NCI-H1105 treated with DMSO at 0.1 percent for 48 hours (cell line): Measurements from ENCODE around the gene NLRC5.
"Not testable (repeated sequence)": the region's sequence is repeated elsewhere in the genome, so short reads cannot be mapped to it uniquely, and the experiment has no call there.

Experiments used
- DNase-seq: peaks from one replicate; lab custom pipeline; 2025; lab: John Stamatoyannopoulos, UW

Gene NLRC5

DNA sequence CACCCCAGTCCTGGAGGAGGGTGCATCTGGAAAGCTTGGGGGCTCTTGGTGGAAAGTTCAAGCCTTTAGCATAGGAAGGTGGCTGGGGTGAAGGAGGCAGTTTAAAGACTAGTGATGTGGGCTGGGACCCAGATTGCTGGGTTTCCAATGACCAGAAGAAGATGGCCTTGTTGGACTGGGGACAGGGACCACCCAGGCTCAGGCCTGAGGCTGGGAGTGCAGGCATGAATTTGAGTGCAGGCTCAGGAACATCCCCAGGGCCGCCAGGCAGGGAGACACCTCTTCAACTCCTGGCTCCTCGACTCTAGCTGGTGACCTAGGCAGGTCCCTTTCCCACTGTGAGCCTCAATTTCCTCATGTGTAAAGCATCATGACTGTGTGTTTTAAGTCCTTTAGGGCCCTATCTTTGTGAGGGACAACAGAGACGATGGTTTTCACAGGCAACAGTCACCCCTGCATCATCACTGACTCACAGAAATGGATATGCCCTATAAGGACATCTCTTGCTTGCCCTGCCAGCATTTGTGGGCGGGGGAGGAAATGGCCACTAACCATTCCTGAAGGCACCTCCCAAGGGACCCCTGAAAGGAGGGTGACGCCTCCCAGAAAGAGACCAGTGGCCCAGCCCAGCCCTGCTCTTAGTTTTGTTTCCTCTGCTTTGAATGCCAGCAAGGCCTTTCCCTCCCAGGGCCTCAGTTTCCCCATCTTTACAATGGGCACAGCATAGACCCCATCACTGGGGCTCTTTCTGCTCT, 11.1 kb downstream of the NLRC5 start:
- DNase-seq, result no peak

DNA sequence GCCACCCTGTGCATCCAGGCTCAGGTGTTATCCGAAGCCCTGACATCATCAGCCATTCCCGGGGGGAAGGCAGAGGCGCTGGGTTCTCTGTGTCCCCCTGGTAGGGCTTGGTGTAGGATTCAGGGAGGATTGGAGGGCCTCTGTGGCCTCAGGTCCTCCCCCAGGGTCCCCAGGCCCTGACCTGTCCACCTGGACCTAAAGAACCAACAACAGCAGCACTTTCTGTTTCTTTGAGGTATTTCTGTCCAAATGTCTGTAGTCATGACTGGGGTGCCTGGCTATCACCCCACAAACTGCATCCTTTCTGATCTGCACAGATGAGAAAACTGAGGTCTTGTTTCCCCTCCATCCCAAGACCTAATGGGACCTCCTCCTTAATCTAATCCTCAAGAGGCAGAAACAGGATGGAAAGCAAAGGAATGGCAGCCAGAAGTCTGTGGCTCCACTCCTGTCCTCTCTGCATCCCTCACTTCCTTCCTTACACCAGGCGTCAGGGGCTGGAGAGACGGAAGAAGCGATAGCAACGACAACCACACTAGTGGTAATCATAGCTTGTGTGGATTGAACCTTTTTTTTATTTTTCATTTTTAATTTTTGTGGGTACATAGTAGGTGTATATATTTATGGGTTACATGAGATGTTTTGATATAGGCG, 11.8 kb downstream of the NLRC5 start:
- no peak for DNase-seq

DNA sequence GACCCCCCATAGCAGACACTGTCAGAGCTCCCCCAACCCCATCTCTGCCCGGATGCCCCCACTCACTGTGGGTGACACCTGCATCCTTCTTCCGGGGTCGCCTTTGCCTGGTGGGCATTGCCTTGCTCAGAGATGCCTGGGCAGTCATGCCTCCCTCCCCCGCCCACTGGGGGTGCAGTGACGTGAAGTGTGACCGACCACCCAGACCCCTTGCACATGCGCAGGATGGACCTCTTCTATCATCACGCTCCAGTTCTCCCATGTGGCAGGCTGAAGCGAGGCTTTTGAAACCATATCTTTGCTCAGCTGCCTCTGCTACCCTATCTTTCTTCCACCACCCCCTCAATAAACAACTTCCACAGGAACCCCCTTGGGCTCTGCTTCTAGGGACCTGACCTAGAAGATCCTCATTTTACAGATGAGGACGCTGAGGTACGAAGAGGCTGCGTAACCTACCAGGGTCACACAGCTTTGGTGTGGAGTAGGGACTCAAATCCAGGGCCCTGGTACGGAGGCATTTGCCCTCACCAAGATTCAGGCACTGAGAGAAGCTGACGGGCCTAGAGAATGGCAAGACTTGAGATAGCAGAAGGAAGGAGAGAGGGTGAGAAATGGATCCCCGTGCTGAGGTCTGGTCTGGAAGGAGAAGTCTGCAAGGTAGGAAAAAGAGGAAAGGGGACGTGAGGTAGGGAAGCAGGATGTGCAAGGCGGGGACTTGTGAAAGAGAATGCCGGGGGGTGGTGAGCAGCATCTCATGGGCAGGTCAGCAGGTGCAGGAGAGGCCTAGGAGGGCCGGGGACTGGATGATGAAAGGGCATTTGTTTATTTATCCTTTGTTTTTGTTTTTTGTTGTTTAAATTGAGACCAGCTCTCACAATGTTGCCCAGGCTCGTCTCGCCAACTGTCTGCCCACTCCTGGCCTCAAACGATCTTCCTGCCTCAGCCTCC, 14.4 kb downstream of the NLRC5 start:
- DNase-seq, result no peak

DNA sequence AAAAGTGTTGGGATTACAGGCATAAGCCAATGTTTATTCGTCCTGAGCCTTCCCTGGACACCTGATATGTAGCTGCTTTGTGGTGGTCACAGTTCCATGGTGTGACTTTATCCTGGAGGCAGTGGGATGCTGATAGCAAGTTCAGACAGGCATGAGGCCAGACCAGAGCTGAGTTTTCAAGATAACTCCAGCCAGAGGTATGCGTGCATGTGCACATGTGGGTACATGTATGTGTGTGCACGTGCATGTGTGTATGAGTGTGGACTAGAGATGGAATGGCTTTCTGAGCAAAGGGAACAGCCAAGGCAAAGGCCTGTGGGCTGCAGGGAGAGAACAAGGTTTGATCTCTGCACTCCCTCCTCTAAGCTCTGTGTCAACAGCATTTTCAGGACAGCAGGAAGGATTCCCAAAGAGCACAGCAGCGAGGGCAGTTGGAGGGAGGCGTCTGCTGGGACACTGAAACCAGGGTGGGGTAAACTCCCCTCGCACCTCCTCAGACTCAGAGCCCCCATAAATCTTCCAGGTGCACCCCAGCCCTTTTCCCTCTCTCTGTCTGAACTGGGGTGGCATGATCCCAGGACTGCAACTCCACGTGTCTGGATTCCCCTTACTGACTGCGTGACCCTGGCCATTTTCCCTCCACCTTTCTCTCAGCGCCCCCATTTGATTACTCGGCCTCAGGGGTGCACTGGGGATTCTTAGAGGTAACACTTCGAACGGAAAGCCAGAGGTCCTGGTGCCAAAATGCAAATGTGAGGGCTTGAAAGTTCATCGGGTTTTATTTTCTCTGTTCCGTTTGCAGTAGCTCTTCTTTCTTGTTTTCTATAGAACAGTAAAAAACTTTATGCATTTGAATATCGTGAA, 15.3 kb downstream of the NLRC5 start:
- DNase-seq, result no peak

DNA sequence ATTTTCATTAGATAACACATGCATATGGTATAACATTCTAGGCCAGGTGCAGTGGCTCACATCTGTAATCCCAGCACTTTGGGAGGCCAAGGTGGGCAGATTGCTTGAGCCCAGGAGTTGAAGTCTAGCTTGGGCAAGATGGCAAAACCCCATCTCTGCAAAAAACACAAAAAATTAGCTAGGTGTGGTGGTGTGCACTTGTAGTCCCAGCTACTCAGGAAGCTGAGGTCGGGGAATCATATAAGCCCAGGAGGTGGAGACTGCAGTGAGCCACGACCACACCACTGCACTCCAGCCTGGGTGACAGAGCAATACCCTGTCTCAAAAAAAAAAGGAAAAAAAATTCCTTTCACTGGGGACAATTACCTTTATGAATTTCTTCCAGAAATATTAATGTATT, 16.2 kb downstream of the NLRC5 start:
- not testable (repeated sequence) for DNase-seq

DNA sequence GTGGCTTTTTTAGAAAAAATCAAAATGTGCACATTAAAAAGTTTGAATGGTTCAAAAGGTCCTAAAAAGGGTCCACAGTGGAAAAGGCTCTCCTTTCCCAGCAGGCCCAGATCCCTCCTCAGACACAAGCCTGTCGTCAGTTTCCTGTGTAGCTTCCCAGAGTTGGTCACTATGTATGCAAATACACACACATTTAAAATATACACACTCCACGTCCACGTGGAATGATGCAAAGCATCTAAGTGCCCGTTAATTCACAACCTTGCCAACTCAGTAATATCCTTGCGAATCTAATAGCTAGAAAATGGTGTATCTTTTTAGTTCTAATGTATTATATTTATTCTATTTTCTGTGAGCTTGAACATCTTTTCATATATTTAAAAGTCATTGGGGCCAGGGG, 17.7 kb downstream of the NLRC5 start:
- DNase-seq, result no peak

DNA sequence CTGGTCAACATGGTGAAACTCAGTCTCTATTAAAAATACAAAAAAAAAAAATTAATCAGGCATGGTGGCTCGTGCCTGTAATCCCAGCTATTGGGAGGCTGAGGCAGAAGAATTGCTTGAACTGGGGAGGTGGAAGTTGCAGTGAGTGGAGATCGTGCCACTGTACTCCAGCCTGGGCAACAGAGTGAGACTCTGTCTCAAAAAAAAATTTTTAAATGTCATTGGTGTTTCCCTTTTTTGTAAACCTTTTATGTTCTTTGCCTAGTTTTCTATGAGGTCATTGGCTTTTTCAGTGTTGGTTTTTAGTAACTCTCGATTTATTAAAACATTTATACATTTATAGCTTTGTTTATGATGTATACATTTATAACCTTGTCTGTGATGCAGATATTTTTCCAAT, 18.2 kb downstream of the NLRC5 start:
- DNase-seq, result no peak

DNA sequence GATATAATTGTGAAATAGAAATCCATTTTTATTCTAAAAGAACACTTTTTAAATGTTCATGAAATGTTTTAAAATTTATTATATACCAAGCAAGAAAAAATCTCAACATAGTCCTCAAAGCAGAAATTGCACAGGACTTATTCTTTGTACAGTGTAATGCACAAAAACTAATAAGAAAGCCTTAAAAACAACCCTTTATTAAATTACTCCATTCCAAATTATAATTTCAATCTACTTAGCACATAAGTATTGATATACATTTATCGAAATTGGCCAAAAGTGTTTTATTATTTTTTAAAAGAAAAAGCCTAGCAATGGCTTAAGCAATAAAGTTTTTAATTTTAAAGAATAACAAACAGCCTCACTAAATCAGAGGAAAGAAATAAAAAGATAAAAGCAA, 19.1 kb downstream of the NLRC5 start:
- no peak for DNase-seq

DNA sequence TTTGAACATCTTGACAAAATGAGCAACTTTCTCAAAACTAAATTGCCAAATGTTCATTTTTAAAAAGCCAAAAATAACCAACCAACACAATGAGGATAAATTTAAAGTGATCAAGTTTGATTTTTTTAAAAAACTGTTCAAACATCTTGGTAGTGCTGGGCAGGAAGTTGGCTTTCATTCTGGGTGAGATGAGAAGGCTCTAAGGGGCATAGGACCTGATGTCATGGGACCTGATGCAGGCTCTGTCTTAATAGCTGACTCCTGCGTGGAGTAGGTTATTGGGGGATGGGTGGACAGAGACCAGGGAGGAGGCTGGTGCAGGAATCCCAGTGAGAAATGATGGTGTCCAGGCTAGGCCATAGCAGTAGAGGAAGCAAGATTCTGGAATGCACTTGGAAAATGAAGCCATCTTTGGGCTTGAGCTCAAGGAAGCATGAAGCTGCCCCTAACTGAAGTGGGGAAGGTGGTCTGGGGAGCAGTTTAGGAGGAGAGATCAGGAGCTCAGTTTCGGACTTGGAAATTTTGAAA, 20.4 kb downstream of the NLRC5 start:
- DNase-seq, result no peak

DNA sequence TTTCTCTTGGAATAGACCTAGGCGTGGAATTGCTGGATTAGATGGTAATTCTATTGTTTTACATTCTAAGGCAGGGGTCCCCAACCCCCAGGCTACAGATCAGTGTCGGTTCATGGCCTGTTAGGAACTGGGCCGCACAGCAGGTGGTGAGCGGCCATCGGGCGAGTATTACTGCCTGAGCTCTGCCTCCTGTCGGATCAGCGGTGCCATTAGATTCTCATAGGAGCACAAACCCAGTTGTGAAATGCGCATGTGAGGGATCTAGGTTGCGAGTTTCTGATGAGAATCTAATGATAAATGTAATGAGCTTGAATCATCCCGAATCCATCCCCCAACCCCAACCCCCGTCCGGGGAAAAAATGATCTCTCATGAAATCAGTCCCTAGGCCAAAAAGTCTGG, 23.0 kb downstream of the NLRC5 start:
- no peak for DNase-seq

DNA sequence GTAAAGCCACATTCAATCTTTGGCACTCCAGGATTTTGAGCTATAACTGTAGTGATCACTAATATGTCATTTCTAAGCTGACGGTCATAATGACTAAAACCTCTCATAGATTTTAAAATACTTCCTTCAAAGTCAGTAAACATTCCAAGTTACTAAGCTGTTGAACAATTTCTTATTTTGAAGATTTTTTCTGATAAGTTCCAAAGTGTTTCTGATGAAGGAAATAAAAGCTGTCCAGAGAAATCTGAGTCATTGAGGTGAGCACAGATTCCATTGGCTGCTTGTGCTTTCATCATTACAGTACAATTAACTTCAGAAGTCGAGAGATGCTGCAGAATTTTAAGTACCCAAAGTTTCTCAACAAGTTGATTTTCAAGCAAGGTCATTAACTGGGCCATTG, 23.9 kb downstream of the NLRC5 start:
- no peak for DNase-seq

DNA sequence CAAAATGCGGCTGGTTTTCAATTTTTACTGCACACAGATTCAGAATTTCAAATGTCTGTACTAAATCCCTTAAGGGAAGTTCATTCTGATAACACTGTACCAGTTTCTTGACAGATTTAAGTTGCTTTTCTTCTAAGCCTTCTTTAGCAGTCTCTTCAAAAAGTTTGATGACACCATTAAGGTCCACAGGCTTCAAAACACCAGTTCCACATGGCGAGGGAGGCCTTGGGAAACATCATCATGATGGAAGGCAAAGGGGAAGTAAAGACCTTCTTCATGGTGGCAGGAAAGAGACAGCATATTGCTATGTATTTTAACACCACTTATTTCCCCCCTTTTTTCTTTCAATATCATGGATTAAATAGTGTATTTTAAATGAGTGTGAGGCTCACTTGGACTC, 24.5 kb downstream of the NLRC5 start:
- no peak for DNase-seq

DNA sequence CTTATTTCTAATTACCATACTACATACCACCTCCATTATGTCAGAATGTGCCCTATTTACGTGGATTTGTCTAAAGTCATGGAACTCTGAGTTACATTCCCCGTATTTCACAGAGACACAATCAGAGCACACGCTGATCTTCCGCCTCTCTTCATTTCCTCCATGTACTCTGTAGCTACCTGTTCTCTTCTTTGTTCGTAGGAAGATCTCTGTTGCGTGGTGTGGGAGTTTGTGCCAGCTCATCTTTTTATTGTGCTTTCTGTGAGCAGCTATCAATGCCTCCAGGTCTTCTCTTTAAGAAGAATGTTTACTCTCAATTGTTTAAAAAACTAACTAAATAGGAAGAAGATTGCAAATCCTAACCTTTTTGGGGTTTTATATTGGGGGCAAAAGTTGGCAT, 26.9 kb downstream of the NLRC5 start:
- no peak for DNase-seq

DNA sequence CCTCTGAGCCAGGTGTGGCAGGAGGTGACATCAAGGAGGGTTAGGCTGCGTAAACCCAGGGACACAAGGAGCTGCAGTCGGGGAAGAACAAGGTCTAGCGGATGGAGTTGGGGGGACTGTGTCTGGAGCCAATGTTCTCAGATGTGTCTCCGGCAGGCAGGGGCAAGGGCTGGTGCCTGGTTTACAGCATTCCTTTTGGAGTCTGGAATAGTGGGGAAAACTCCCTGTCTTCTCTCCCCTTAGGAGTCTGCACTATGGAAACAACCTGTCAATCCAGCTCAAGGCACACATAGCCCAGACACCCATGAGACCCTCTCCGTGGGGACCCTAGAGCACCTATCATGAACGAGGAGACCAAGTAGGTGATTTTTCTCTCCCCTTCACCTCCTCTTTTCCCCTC, 27.5 kb downstream of the NLRC5 start:
- no peak for DNase-seq

DNA sequence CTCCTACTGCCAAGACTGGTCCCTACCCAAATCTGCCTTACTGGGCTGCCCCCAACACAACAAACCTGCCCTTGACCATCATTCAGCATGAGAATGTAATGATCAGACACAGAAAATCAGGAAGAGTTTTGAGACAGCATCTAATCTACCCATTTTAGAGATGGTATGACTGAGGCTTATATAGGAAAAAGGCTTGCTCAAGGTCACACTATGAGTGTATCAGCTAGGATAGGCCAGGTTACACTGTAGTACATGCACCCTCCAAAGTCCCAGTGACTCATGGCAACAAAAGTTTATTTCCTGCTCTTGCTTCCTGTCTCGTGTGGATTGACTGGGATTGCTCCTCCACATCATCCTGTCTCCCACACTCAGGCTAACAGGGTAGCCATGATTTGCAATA, 27.9 kb downstream of the NLRC5 start:
- no peak for DNase-seq

DNA sequence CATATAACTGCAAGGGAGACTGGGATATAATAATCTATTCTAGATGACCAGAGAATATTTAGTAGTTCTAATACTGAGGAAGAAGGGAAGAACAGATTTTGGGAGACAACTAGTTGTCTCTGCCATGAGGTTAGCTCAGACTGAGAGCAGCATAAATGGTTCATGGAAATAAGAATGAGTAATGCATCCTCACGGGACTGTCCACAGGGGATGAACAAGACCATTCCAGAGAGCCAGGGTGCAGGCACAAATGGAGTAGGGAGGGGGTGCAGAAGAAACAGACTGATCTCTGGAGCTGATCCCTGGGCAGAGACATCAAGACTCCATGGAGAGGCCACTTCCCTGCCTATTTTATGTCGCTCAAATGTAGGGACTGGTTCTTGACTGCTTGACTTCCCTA, 30.4 kb downstream of the NLRC5 start:
- no peak for DNase-seq

DNA sequence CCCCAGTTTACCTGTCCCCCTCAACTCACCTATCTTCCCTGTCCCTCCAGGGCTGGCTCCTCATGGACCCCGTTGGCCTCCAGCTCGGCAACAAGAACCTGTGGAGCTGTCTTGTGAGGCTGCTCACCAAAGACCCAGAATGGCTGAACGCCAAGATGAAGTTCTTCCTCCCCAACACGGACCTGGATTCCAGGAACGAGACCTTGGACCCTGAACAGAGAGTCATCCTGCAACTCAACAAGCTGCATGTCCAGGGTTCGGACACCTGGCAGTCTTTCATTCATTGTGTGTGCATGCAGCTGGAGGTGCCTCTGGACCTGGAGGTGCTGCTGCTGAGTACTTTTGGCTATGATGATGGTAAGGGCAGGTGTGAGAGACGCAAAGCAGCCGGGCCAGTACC, 31.3 kb downstream of the NLRC5 start:
- DNase-seq, result no peak

DNA sequence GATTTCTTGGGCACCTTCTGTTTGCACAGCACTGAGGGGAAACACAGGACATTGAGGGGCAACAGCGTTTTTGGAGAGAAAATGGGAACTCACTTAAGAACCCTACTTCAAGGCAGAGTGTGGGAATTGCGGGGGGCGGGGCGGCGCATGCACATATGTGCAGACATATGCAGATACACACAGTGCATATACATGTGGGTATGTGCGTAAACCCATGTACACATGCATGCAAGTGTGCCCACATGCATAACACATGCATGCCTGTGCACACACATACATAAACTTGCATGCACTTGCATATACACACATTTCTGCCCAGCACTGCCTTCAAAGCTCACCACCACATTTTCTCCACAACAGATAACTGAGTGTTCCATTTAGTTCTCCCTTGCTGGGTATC, 32.4 kb downstream of the NLRC5 start:
- no peak for DNase-seq

DNA sequence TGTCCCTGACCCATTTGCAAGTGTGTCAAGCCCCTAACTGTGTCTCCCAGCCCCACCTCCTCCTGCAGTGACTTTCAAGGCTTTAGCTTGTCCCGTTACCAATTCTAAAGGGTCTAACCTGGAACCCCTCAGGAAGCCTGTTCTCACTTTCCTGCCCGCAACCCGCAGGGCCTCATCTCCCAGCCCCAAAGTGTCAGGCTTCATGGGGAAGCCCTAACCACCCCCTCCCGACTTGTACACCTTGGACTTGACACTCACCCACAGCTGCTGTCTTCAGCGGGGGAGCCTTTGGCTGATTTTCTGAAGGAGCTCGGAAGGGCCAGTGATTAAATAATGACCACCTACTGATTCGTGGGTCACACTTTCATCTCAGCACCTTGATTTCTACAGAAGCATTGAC, 33.1 kb downstream of the NLRC5 start:
- DNase-seq, result no peak

DNA sequence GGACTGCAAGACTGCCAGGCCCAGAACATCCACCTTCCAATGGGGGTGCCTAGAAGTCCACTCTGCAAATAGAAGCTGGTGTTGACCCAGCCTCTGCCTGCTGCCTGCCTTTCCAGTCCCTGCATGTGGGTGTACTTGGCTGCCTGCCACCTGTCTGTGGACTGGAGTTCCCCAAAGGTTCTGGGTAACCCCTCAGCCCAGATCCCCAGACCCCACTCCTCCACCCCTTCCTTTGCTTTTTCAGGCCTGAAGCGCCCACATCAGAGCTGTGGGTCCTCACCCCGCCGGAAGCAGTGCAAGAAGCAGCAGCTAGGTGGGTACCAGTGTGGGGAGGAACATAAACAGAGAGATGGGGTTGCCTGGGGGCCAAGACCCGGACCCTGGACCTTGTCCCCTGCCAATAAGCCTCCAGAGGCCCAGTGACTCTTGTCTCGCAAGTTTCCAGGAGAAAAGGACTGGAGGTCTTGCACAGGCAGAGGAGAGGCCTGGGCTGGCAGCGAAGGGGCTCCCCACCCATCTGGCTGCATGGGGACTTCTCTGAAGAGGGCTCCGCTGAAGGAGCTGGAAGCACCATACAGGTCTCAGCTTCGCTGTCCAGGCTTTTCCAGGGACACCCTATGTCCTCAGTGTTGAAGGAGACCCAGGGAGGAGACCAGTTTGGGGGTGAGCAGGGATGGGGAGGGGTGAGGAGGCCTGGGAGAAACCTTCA, 34.3 kb downstream of the NLRC5 start:
- DNase-seq, result no peak
